IMR-90 (cell line): ENCODE results near the gene NPHP4. TPM values are rescaled to one million over a fixed set of nuclear protein-coding genes. Genes with fewer than 3 reads are reported as not detected.

Experiments used
- ATAC-seq: fragments of 200-7000 bp; cut with Tn5 transposase; 2 replicates; pipeline ENCODE4 v1.9.1; 2020; ENCODE audit warnings: low read depth, mild to moderate bottlenecking, moderate library complexity
- BruUV-seq: library from RNA; stranded (reverse); fragments of 400-500 nt; replicated peaks from 2 replicates; lab custom pipeline; 2021; lab: Mats Ljungman, UMichigan
- CTCF ChIA-PET: fragments of 300-600 bp; formaldehyde crosslinking; extraction: SDS; loops from one replicate; lab custom pipeline; 2021; ENCODE audit warnings: antibody characterized with exemption; lab: Yijun Ruan, JAX
- POLR2A ChIA-PET: fragments of 300-600 bp; sonication (Branson Sonifier 250); formaldehyde crosslinking; loops from one replicate; lab custom pipeline; 2022; ENCODE audit warnings: antibody characterized with exemption; ENCODE audit not compliant: unreplicated experiment; lab: Charles Lee
- DNase-seq: peaks from one replicate; pipeline ENCODE4 v3.0.0; 2013
- H2AFZ ChIP-seq: replicated peaks from 2 replicates; pipeline ENCODE3; 2013; ENCODE audit warnings: low read length, mild to moderate bottlenecking; ENCODE audit not compliant: poor library complexity
- H2AK5ac ChIP-seq: 2 replicates; pipeline ENCODE4 v1.6.1; 2013; ENCODE audit warnings: low read depth, low read length, inconsistent platforms
- H2AK9ac ChIP-seq: replicated peaks from 2 replicates; pipeline ENCODE3; 2013; ENCODE audit warnings: mild to moderate bottlenecking, low read depth, low read length, moderate library complexity; ENCODE audit not compliant: poor library complexity
- H2BK120ac ChIP-seq: 2 replicates; pipeline ENCODE4 v1.6.1; 2013; ENCODE audit warnings: low read depth, low read length, inconsistent platforms
- H2BK15ac ChIP-seq: 3 replicates; pipeline ENCODE4 v1.6.1; 2013; ENCODE audit warnings: low read depth, low read length, inconsistent platforms
- H2BK20ac ChIP-seq: 2 replicates; pipeline ENCODE4 v1.6.1; 2013; ENCODE audit warnings: low read depth, mild to moderate bottlenecking, inconsistent platforms, low read length, moderate library complexity
- H2BK5ac ChIP-seq: 2 replicates; pipeline ENCODE4 v1.6.1; 2013; ENCODE audit warnings: mild to moderate bottlenecking, low read depth, low read length, inconsistent platforms; ENCODE audit not compliant: poor library complexity, severe bottlenecking
- H3K14ac ChIP-seq: replicated peaks from 2 replicates; pipeline ENCODE4 v1.6.1; 2013; ENCODE audit warnings: low read depth, low read length, inconsistent platforms
- H3K18ac ChIP-seq: 2 replicates; pipeline ENCODE4 v1.6.1; 2013; ENCODE audit warnings: low read depth, low read length, control low read depth
- H3K23ac ChIP-seq: 2 replicates; pipeline ENCODE4 v1.6.1; 2013; ENCODE audit warnings: low read depth, low read length, inconsistent platforms
- H3K27ac ChIP-seq: 2 replicates; pipeline ENCODE4 v1.5.1; 2013; ENCODE audit warnings: mild to moderate bottlenecking, control low read depth, low read length; ENCODE audit not compliant: insufficient read depth
- H3K27me3 ChIP-seq: 2 replicates; pipeline ENCODE4 v1.6.1; 2013; ENCODE audit warnings: low read length; ENCODE audit not compliant: control insufficient read depth, insufficient read depth
- H3K36me3 ChIP-seq: 2 replicates; pipeline ENCODE4 v1.6.1; 2013; ENCODE audit warnings: low read length, mixed read lengths; ENCODE audit not compliant: control insufficient read depth, insufficient read depth
- H3K4ac ChIP-seq: 2 replicates; pipeline ENCODE4 v1.6.1; 2013; ENCODE audit warnings: low read depth, low read length, inconsistent platforms
- H3K4me1 ChIP-seq: 2 replicates; pipeline ENCODE4 v1.6.1; 2013; ENCODE audit warnings: low read length, mixed read lengths; ENCODE audit not compliant: control insufficient read depth, insufficient read depth
- H3K4me2 ChIP-seq: 2 replicates; pipeline ENCODE4 v1.6.1; 2013; ENCODE audit warnings: low read depth, mild to moderate bottlenecking, control low read depth, low read length, moderate library complexity
- H3K4me3 ChIP-seq: 2 replicates; pipeline ENCODE4 v1.5.1; 2013; ENCODE audit warnings: low read depth, mild to moderate bottlenecking, control low read depth, low read length, moderate library complexity; ENCODE audit not compliant: insufficient read depth
- H3K56ac ChIP-seq: 2 replicates; pipeline ENCODE4 v1.6.1; 2013; ENCODE audit warnings: low read length, inconsistent platforms; ENCODE audit not compliant: insufficient read depth; ENCODE audit errors: extremely low read depth
- H3K79me1 ChIP-seq, 2 experiments: 2 replicates each; pipeline ENCODE4 v1.6.1; 2013; ENCODE audit warnings: low read length in 2 of 2, inconsistent platforms in 1 of 2, low read depth in 1 of 2
- H3K9ac ChIP-seq: 2 replicates; pipeline ENCODE4 v1.6.1; 2013; ENCODE audit warnings: low read depth, low read length, control low read depth
- H3K9me1 ChIP-seq: 2 replicates; pipeline ENCODE4 v1.6.1; 2013; ENCODE audit warnings: low read length, inconsistent platforms; ENCODE audit not compliant: insufficient read depth
- H3K9me3 ChIP-seq: 2 replicates; pipeline ENCODE4 v1.6.1; 2013; ENCODE audit warnings: low read length; ENCODE audit not compliant: control insufficient read depth, insufficient read depth
- H4K20me1 ChIP-seq: 2 replicates; pipeline ENCODE4 v1.6.1; 2013; ENCODE audit warnings: low read length, inconsistent platforms; ENCODE audit not compliant: insufficient read depth
- H4K5ac ChIP-seq: 2 replicates; pipeline ENCODE4 v1.6.1; 2013; ENCODE audit warnings: mild to moderate bottlenecking, low read depth, low read length, control low read depth
- H4K8ac ChIP-seq, 2 experiments: 2 replicates each; pipeline ENCODE4 v1.6.1; 2013; ENCODE audit warnings: low read depth in 2 of 2, low read length in 2 of 2, control low read depth in 1 of 2, inconsistent platforms in 1 of 2
- H4K91ac ChIP-seq: 2 replicates; pipeline ENCODE4 v1.6.1; 2013; ENCODE audit warnings: low read depth, low read length, inconsistent platforms; ENCODE audit not compliant: insufficient read depth
- BHLHE40 ChIP-seq: fragments of 150-350 bp; IDR thresholded peaks from 2 replicates; pipeline ENCODE4 v1.6.1; 2016; ENCODE audit warnings: mild to moderate bottlenecking, low read depth, low read length
- CEBPB ChIP-seq: IDR thresholded peaks from 2 replicates; pipeline ENCODE4 v1.6.1; 2012; ENCODE audit warnings: low read depth, low read length, improper control_type of control experiment
- CHD1 ChIP-seq: IDR thresholded peaks from 2 replicates; pipeline ENCODE4 v1.6.1; 2012; ENCODE audit warnings: low read depth, low read length, improper control_type of control experiment
- CTCF ChIP-seq: conservative IDR thresholded peaks from 2 replicates; pipeline ENCODE4 v1.5.1; 2012; ENCODE audit warnings: mild to moderate bottlenecking, low read depth, low read length, improper control_type of control experiment
- FOS ChIP-seq: fragments of 150-350 bp; IDR thresholded peaks from 2 replicates; pipeline ENCODE4 v1.6.1; 2016; ENCODE audit warnings: low read depth, low read length
- MAFK ChIP-seq: IDR thresholded peaks from 2 replicates; pipeline ENCODE4 v1.6.1; 2012; ENCODE audit warnings: low read depth, low read length, improper control_type of control experiment
- MXI1 ChIP-seq: IDR thresholded peaks from 2 replicates; pipeline ENCODE4 v1.6.1; 2012; ENCODE audit warnings: low read depth, mild to moderate bottlenecking, low read length, moderate library complexity, borderline replicate concordance
- NFE2L2 ChIP-seq: fragments of 150-350 bp; IDR thresholded peaks from 2 replicates; pipeline ENCODE4 v1.6.1; 2016; ENCODE audit warnings: low read depth, mild to moderate bottlenecking, low read length
- POLR2A ChIP-seq: IDR thresholded peaks from 2 replicates; pipeline ENCODE4 v1.6.1; 2012; ENCODE audit warnings: mild to moderate bottlenecking, low read depth, low read length
- RAD21 ChIP-seq: IDR thresholded peaks from 2 replicates; pipeline ENCODE4 v1.6.1; 2012; ENCODE audit warnings: low read length, improper control_type of control experiment
- RCOR1 ChIP-seq: IDR thresholded peaks from 2 replicates; pipeline ENCODE4 v1.6.1; 2012; ENCODE audit warnings: mild to moderate bottlenecking, low read length, improper control_type of control experiment; ENCODE audit not compliant: insufficient replicate concordance
- RFX5 ChIP-seq: IDR thresholded peaks from 2 replicates; pipeline ENCODE4 v1.8.0; 2012; ENCODE audit warnings: low read depth, mild to moderate bottlenecking, low read length, moderate library complexity
- SMC3 ChIP-seq: fragments of 150-350 bp; IDR thresholded peaks from 2 replicates; pipeline ENCODE4 v1.6.1; 2016; ENCODE audit warnings: low read depth, mild to moderate bottlenecking, antibody characterized with exemption, low read length, moderate library complexity
- WGBS, 2 experiments: methylation state at CpG; one replicate each; pipeline versions ENCODE4 v1.1.5 to v1.1.7; 2013; ENCODE audit warnings: missing lambda C conversion rate in 2 of 2; ENCODE audit not compliant: insufficient read length in 1 of 2; ENCODE audit errors: extremely low coverage in 2 of 2; 5-methylcytosine and 5-hydroxymethylcytosine counted together
- dilution Hi-C: fragments of 300-500 bp; cut with HindIII; formaldehyde crosslinking; loops from one replicate; pipeline ENCODE4 v1.14.3; 2018; ENCODE audit warnings: low sequenced_read_pairs; ENCODE audit not compliant: unreplicated experiment
- in situ Hi-C: fragments of 300-500 bp; cut with MboI; formaldehyde crosslinking; loops from 3 replicates; pipeline ENCODE4 v1.14.3; 2019; ENCODE audit warnings: low sequenced_read_pairs, inconsistent platforms, mixed read lengths
- intact Hi-C: fragments of 100-400 bp; cut with micrococcal nuclease; formaldehyde crosslinking; loops from 2 replicates; pipeline ENCODE4 v1.10.0; 2022
- polyA plus RNA-seq, 3 experiments: library from polyadenylated mRNA; depleted of rRNA; stranded (reverse); fragments of >200 nt; gene quantifications; 2 replicates each; pipeline ENCODE4 v1.2.3, GENCODE V29; 2012; ENCODE audit warnings: low replicate concordance in 1 of 3
- total RNA-seq: library from RNA; depleted of rRNA; stranded (reverse); fragments of >200 nt; gene quantifications from 2 replicates; pipeline ENCODE4 v1.2.3, GENCODE V29; 2012
- TF ChIP-seq, protein P1 (sequence below): fragments of 150-350 bp; IDR thresholded peaks from 2 replicates; pipeline ENCODE4 v1.6.1; 2016; ENCODE audit warnings: low read depth, mild to moderate bottlenecking, low read length, moderate library complexity, borderline replicate concordance
- TF ChIP-seq, protein P2 (sequence below): fragments of 150-350 bp; IDR thresholded peaks from 2 replicates; pipeline ENCODE4 v1.6.1; 2017; ENCODE audit warnings: mild to moderate bottlenecking, antibody characterized with exemption, low read length, low read depth

Gene NPHP4
- total and polyA plus RNA-seq, 2 of the 4 experiments (the other 2 are of a cell fraction): 2.0 to 5.5 TPM

DNA sequence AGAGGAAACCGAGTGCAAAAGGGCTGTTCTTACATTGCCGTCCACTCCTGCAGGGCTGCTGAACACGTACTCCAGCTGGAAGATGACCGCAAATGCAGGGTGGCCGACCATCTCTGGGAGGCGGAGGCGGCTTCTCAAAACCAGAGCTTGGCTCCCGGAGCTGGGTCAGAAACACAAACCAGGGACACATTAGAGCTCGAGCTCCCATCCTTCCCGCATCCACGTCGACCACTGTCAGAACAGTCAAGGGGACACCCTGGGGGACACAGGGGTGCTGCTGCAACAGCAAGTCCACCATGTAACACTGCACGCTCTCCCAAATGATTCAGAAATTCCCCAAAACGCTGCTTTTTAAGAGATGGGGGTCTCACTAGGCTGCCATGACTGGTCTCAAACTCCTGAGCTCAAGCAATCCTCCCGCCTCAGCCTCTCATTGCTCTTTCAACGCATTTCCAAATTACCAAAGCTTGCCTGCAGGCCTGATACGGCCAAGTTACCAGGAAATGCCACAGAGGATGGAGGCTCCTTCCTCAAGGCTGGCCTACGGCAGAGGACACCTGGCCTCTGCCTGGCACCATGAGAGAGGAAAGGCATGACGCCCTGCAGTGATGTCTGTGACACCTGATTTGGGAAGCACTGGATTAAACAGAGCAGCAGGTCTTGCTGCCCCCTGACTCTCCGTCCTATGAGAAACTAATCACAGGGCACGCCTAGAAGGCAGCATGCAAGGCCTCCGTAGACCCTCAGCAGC is 45.0 kb downstream of the NPHP4 start:
- no peak overlapping the region for H3K18ac ChIP-seq
- H3K79me1 ChIP-seq: no peaks in the 10 kb centered on the region
- no peak overlapping the region for H3K56ac ChIP-seq
- H2AFZ ChIP-seq: no peak overlapping the region
- intact Hi-C loops (no loop called here), dilution Hi-C loops (no loop called here), in situ Hi-C loops (no loop called here)
- no peaks in the 10 kb centered on the region for H4K20me1 ChIP-seq
- no peak overlapping the region for H3K23ac ChIP-seq
- H2AK5ac ChIP-seq: no peak overlapping the region
- no peak overlapping the region for H2BK15ac ChIP-seq
- POLR2A ChIA-PET: no interaction called here
- H3K4ac ChIP-seq: no peak overlapping the region
- CTCF ChIA-PET: interaction anchor here (1.5 kb wide), 1 partner anchor 12 kb away, joined by 3 read pairs; no protein-coding TSS in a partner anchor
- DNase-seq (no peak), ATAC-seq (no peak)
- H4K5ac ChIP-seq: no peak overlapping the region
- no peak overlapping the region for H3K9ac ChIP-seq
- no peaks in the 10 kb centered on the region for H3K9me3 ChIP-seq
- no peaks in the 10 kb centered on the region for H3K4me1 ChIP-seq
- H4K8ac ChIP-seq: no peak overlapping the region
- peaks cover 5% of the 10 kb centered on the region; the same call in 1 of the 2 replicates for H3K9me1 ChIP-seq
- H3K36me3 ChIP-seq: peaks cover 3% of the 10 kb centered on the region
- H2BK20ac ChIP-seq: no peak overlapping the region
- no peak overlapping the region for H3K4me3 ChIP-seq
- 87% methylated on average over 7 of the region's 22 CpGs; no CpG with 5 or more reads in 1 of the 2 experiments for WGBS, 2 experiments
- no peak overlapping the region for H3K27ac ChIP-seq
- no peak overlapping the region for H4K91ac ChIP-seq
- no peak overlapping the region for H2BK5ac ChIP-seq
- no peak overlapping the region for H2BK120ac ChIP-seq
- no peak overlapping the region for H3K4me2 ChIP-seq
- H3K14ac ChIP-seq: no peak overlapping the region
- no peak overlapping the region for H2AK9ac ChIP-seq
- H3K27me3 ChIP-seq: no peaks in the 10 kb centered on the region
- no TSS peak for BruUV-seq
- no peak for TF ChIP-seq CEBPB
- no peak for TF ChIP-seq POLR2A
- no peak for TF ChIP-seq BHLHE40
- no peak for TF ChIP-seq FOS
- no peak for TF ChIP-seq MAFK
- TF ChIP-seq RAD21: no peak
- TF ChIP-seq, protein P1, sequence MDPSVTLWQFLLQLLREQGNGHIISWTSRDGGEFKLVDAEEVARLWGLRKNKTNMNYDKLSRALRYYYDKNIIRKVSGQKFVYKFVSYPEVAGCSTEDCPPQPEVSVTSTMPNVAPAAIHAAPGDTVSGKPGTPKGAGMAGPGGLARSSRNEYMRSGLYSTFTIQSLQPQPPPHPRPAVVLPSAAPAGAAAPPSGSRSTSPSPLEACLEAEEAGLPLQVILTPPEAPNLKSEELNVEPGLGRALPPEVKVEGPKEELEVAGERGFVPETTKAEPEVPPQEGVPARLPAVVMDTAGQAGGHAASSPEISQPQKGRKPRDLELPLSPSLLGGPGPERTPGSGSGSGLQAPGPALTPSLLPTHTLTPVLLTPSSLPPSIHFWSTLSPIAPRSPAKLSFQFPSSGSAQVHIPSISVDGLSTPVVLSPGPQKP: no peak
- TF ChIP-seq CHD1: no peak
- TF ChIP-seq MXI1: no peak
- no peak for TF ChIP-seq NFE2L2
- TF ChIP-seq SMC3: no peak
- TF ChIP-seq, protein P2, sequence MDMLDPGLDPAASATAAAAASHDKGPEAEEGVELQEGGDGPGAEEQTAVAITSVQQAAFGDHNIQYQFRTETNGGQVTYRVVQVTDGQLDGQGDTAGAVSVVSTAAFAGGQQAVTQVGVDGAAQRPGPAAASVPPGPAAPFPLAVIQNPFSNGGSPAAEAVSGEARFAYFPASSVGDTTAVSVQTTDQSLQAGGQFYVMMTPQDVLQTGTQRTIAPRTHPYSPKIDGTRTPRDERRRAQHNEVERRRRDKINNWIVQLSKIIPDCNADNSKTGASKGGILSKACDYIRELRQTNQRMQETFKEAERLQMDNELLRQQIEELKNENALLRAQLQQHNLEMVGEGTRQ: no peak
- no peak for TF ChIP-seq RFX5
- no peak for TF ChIP-seq RCOR1
- no peak for TF ChIP-seq CTCF
